ENCODE measurements around the gene NPW.
"Not testable (repeated sequence)": the region's sequence is repeated elsewhere in the genome, so short reads cannot be mapped to it uniquely, and the experiment has no call there.

NPW gene

GRCh38 chr16:2030036-2030435 is 10.5 kb downstream of the NPW start:
- no peak for TF ChIP-seq CTCF (IDR thresholded peaks at IDR 0.05; ENCODE audit: insufficient read depth, low read length, poor library complexity, severe bottlenecking)
- no peak for DNase-seq (ENCODE audit: extremely low read depth, insufficient read length)
- peaks cover 12% of the 10 kb centered on the region for H3K27me3 ChIP-seq (replicated peaks; ENCODE audit: control insufficient read depth, insufficient read depth, low read length)
- H3K4me3 ChIP-seq (replicated peaks; ENCODE audit: low read depth, low read length) = no peak overlapping the region
- no peaks in the 10 kb centered on the region for H3K36me3 ChIP-seq (ENCODE audit: control insufficient read depth, insufficient read depth, low read length)

- DNase-seq (ENCODE audit: extremely low read depth, insufficient read length) = no peak
- Histone ChIP-seq H3K27me3 (replicated peaks; ENCODE audit: control insufficient read depth, insufficient read depth, low read length) (peaks cover 9% of the 10 kb centered on the region), H3K4me3 (replicated peaks; ENCODE audit: low read depth, low read length) (no peak overlapping the region), H3K36me3 (ENCODE audit: control insufficient read depth, insufficient read depth, low read length) (no peaks in the 10 kb centered on the region)
- no peak for TF ChIP-seq CTCF (IDR thresholded peaks at IDR 0.05; ENCODE audit: insufficient read depth, low read length, poor library complexity, severe bottlenecking)
Measured at GRCh38 chr16:2031081-2031577, 11.5 kb downstream of the NPW start.

- Histone ChIP-seq H3K4me3 (replicated peaks; ENCODE audit: low read depth, low read length) (no peak overlapping the region), H3K27me3 (replicated peaks; ENCODE audit: control insufficient read depth, insufficient read depth, low read length) (peaks cover 7% of the 10 kb centered on the region), H3K36me3 (ENCODE audit: control insufficient read depth, insufficient read depth, low read length) (no peaks in the 10 kb centered on the region)
- DNase-seq (ENCODE audit: extremely low read depth, insufficient read length) = no peak
- no peak for TF ChIP-seq CTCF (IDR thresholded peaks at IDR 0.05; ENCODE audit: insufficient read depth, low read length, poor library complexity, severe bottlenecking)
Measured at GRCh38 chr16:2032285-2033056, 12.9 kb downstream of the NPW start.

GRCh38 chr16:2033057-2033908 is 13.7 kb downstream of the NPW start:
- H3K4me3 ChIP-seq (replicated peaks; ENCODE audit: low read depth, low read length) = no peak overlapping the region
- DNase-seq (ENCODE audit: extremely low read depth, insufficient read length) = no peak
- TF ChIP-seq CTCF (IDR thresholded peaks at IDR 0.05; ENCODE audit: insufficient read depth, low read length, poor library complexity, severe bottlenecking) = no peak
- H3K27me3 ChIP-seq (replicated peaks; ENCODE audit: control insufficient read depth, insufficient read depth, low read length) = peaks cover 2% of the 10 kb centered on the region; the same call in 1 of the 2 replicates
- no peaks in the 10 kb centered on the region for H3K36me3 ChIP-seq (ENCODE audit: control insufficient read depth, insufficient read depth, low read length)

GRCh38 chr16:2033909-2034695 is 14.5 kb downstream of the NPW start:
- not testable (repeated sequence) for H3K4me3 ChIP-seq (replicated peaks; ENCODE audit: low read depth, low read length); H3K36me3 ChIP-seq (ENCODE audit: control insufficient read depth, insufficient read depth, low read length); H3K27me3 ChIP-seq (replicated peaks; ENCODE audit: control insufficient read depth, insufficient read depth, low read length); DNase-seq (ENCODE audit: extremely low read depth, insufficient read length)

All from GM06990 (cell line).